Neural crest cell (in vitro differentiated cells): ENCODE results near the gene ARHGEF26. TPM values are rescaled to one million over a fixed set of nuclear protein-coding genes. Genes with fewer than 3 reads are reported as not detected.

Source experiments
- DNase-seq: peaks from one replicate; pipeline ENCODE4 v3.0.0; 2021; ENCODE audit warnings: low read depth, mixed read lengths, low spot score
- H3K27ac Mint-ChIP-seq: one replicate; pipeline ENCODE4 v1.8.0; 2021; ENCODE audit warnings: mild to moderate bottlenecking, mixed read lengths; ENCODE audit not compliant: unreplicated experiment
- H3K27me3 Mint-ChIP-seq: 2 replicates; pipeline ENCODE4 v1.8.0; 2021; ENCODE audit warnings: low read depth, mild to moderate bottlenecking, mixed read lengths
- H3K36me3 Mint-ChIP-seq: 2 replicates; pipeline ENCODE4 v1.8.0; 2021; ENCODE audit warnings: low read depth, mild to moderate bottlenecking, mixed read lengths
- H3K4me1 Mint-ChIP-seq: 2 replicates; pipeline ENCODE4 v1.8.0; 2021; ENCODE audit warnings: mixed read lengths
- H3K4me3 Mint-ChIP-seq: one replicate; pipeline ENCODE4 v1.8.0; 2021; ENCODE audit warnings: mild to moderate bottlenecking, mixed read lengths
- H3K9me3 Mint-ChIP-seq: 2 replicates; pipeline ENCODE4 v1.8.0; 2021; ENCODE audit warnings: mixed read lengths
- total RNA-seq: library from RNA; stranded (reverse); gene quantifications from 2 replicates; pipeline ENCODE4 v1.2.1, GENCODE V29; 2021
- TF ChIP-seq, protein P1 (sequence below): fragments of 200-600 bp; sonication (generic); conservative IDR thresholded peaks from 2 replicates; pipeline ENCODE4 v1.5.0; 2021; ENCODE audit warnings: antibody characterized with exemption, mild to moderate bottlenecking

The ARHGEF26 gene
- total RNA-seq, 1 donor from 2014 or later, result 19.3 TPM

DNA sequence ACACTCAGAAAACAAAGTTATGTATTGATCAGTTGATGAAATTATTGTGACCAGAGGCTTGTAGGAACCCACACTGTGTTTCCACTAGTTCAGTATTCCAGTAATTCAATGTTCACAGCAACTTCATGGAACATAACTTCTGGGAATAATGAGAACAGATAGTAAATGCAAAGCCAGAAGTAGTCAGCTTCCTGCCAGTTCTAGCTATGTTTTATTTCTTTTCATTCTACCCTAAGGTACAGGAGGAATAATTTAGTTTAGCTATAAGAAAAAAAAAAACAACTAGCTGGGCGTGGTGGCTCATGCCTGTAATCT, 48.6 kb downstream of the ARHGEF26 start:
- DNase-seq, result no peak
- Mint-ChIP-seq H3K27me3 (no peaks in the 10 kb centered on the region), H3K27ac (no peak overlapping the region), H3K4me1 (peaks cover 22% of the 10 kb centered on the region), H3K9me3 (no peaks in the 10 kb centered on the region), H3K36me3 (no peaks in the 10 kb centered on the region), H3K4me3 (no peak overlapping the region)
- TF ChIP-seq, protein P1, sequence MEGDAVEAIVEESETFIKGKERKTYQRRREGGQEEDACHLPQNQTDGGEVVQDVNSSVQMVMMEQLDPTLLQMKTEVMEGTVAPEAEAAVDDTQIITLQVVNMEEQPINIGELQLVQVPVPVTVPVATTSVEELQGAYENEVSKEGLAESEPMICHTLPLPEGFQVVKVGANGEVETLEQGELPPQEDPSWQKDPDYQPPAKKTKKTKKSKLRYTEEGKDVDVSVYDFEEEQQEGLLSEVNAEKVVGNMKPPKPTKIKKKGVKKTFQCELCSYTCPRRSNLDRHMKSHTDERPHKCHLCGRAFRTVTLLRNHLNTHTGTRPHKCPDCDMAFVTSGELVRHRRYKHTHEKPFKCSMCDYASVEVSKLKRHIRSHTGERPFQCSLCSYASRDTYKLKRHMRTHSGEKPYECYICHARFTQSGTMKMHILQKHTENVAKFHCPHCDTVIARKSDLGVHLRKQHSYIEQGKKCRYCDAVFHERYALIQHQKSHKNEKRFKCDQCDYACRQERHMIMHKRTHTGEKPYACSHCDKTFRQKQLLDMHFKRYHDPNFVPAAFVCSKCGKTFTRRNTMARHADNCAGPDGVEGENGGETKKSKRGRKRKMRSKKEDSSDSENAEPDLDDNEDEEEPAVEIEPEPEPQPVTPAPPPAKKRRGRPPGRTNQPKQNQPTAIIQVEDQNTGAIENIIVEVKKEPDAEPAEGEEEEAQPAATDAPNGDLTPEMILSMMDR, result no peak

DNA sequence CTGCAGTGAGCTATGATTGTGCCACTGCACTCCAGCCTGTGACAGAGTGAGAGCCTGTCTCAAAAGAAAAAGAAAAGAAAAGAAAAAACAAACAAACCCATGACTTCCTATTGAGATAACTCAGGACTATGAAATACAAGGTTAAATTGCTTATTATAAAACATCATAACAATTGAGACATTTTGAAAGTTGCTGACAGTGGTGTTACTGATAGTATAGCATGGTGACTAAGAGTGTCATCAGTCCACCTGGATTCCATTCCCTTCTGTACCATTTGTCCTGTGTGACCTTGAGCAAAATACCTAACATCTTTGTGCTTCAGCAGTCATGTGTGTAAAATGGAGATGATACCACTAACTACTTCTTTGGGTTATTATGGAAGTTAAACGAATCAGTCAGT, 49.1 kb downstream of the ARHGEF26 start:
- Mint-ChIP-seq H3K4me1 (peaks cover 17% of the 10 kb centered on the region), H3K4me3 (no peak overlapping the region), H3K27ac (peak overlapping the region; percentile 57), H3K27me3 (no peaks in the 10 kb centered on the region), H3K36me3 (no peaks in the 10 kb centered on the region), H3K9me3 (no peaks in the 10 kb centered on the region)
- no peak for DNase-seq
- TF ChIP-seq, protein P1, result no peak

DNA sequence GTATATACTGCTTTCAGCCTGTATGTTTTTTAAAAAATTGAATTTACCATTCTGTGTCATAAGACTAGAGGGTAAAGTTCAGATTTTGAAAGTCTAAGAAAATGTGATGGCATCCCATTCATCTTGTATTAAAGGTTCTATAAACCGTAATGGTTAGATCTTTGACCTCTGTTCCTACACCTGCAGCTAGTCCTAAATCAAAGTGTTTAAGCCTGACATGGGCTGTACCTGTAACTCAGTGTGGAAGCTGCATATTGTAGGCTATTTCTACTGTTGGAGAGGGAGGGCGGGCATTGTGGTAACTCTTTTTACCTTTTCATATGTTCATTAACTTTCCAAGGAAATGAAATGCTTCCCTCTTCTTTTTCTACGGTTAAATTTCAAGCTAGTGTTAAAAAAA, 53.9 kb downstream of the ARHGEF26 start:
- no peaks in the 10 kb centered on the region for H3K27me3 Mint-ChIP-seq
- DNase-seq, result no peak
- TF ChIP-seq, protein P1, result no peak
- H3K4me1 Mint-ChIP-seq, result peaks cover 23% of the 10 kb centered on the region
- no peak overlapping the region for H3K4me3 Mint-ChIP-seq
- H3K9me3 Mint-ChIP-seq, result no peaks in the 10 kb centered on the region
- peaks cover 3% of the 10 kb centered on the region for H3K36me3 Mint-ChIP-seq
- no peak overlapping the region for H3K27ac Mint-ChIP-seq

DNA sequence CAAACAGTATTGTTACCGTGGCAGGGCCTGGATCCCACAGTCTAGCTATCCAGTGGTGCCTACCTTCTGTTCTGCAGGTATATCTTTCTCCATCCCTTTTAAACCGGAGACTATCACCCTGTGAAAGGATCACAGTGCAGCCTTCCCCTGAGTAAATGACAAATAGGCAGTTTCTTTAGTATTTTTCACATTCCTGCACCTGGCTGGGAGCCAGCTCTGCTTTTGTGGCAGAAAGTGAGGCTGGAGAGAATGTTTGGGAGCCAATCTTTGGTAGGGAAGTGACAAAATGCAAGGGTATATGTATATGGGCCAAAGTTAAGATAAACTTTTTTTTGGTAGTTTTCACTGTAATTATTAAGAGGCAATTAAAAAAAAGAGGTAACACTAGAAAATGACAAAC, 54.8 kb downstream of the ARHGEF26 start:
- no peak overlapping the region for H3K27ac Mint-ChIP-seq
- no peaks in the 10 kb centered on the region for H3K27me3 Mint-ChIP-seq
- H3K9me3 Mint-ChIP-seq, result no peaks in the 10 kb centered on the region
- H3K4me3 Mint-ChIP-seq, result no peak overlapping the region
- H3K4me1 Mint-ChIP-seq, result peaks cover 26% of the 10 kb centered on the region
- peaks cover 3% of the 10 kb centered on the region for H3K36me3 Mint-ChIP-seq
- DNase-seq, result no peak
- TF ChIP-seq, protein P1, result no peak

DNA sequence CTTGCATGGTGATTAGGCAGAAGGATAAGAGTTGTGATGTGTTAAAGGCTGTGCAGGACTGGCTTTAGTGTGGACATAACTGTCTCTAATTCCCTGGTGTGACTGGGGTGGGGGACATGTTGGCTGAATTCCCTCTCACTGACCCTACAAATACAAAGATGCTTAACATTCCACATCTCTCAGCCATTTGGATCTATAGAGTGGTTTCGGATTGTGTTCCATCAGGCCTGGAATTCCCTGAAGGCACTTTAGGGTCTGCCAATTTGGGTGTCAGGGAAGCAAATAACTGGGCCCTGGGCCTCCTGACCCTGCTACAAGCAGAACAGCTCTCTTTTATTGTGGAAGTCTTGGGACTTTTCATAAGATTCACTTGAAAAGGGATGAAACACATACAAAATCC, 56.2 kb downstream of the ARHGEF26 start:
- Mint-ChIP-seq H3K4me3 (no peak overlapping the region), H3K27me3 (no peaks in the 10 kb centered on the region), H3K27ac (no peak overlapping the region)

More for the DNA sequence above, 56.2 kb downstream of the ARHGEF26 start:
- Mint-ChIP-seq H3K4me1 (peaks cover 36% of the 10 kb centered on the region), H3K36me3 (peaks cover 3% of the 10 kb centered on the region), H3K9me3 (no peaks in the 10 kb centered on the region)
- TF ChIP-seq, protein P1, result no peak
- DNase-seq, result no peak
